Calu3 (cell line): Measurements from ENCODE around the gene ADAMTSL3. TPM values are rescaled to one million over a fixed set of nuclear protein-coding genes. Genes with fewer than 3 reads are reported as not detected.
A peak's percentile ranks its signal among the peaks of the same experiment; 100 is the strongest.

Experiments used
- BruUV-seq: library from RNA; stranded (reverse); fragments of 400-500 nt; replicated peaks from 2 replicates; lab custom pipeline; 2021; lab: Mats Ljungman, UMichigan
- CTCF ChIA-PET: fragments of 300-600 bp; sonication (Branson Sonifier 250); formaldehyde crosslinking; loops from one replicate; lab custom pipeline; 2022; ENCODE audit warnings: antibody characterized with exemption; lab: Charles Lee
- DNase-seq: peaks from one replicate; pipeline ENCODE4 v3.0.0; 2022
- H3K27ac Mint-ChIP-seq: one replicate; pipeline ENCODE4 v1.8.0; 2022; ENCODE audit warnings: mixed read lengths; ENCODE audit not compliant: unreplicated experiment
- H3K27me3 Mint-ChIP-seq: one replicate; pipeline ENCODE4 v1.8.0; 2022; ENCODE audit warnings: mixed read lengths; ENCODE audit not compliant: unreplicated experiment
- H3K36me3 Mint-ChIP-seq: one replicate; pipeline ENCODE4 v1.8.0; 2022; ENCODE audit warnings: mild to moderate bottlenecking, moderate library complexity, mixed read lengths; ENCODE audit not compliant: insufficient read depth, unreplicated experiment
- H3K4me1 Mint-ChIP-seq: one replicate; pipeline ENCODE4 v1.8.0; 2022; ENCODE audit warnings: mild to moderate bottlenecking, low read depth, mixed read lengths; ENCODE audit not compliant: unreplicated experiment
- H3K4me3 Mint-ChIP-seq: one replicate; pipeline ENCODE4 v1.8.0; 2022; ENCODE audit warnings: mild to moderate bottlenecking, low read depth, moderate library complexity, mixed read lengths; ENCODE audit not compliant: unreplicated experiment
- H3K9me3 Mint-ChIP-seq: one replicate; pipeline ENCODE4 v1.8.0; 2022; ENCODE audit warnings: low read depth, mixed read lengths; ENCODE audit not compliant: unreplicated experiment
- CTCF ChIP-seq: fragments of 200-600 bp; IDR thresholded peaks from one replicate; pipeline ENCODE4 v1.8.0; 2022; ENCODE audit warnings: antibody characterized with exemption; ENCODE audit not compliant: unreplicated experiment
- intact Hi-C: fragments of 100-400 bp; cut with micrococcal nuclease; formaldehyde crosslinking; loops from one replicate; pipeline ENCODE4 v1.10.0; 2022; ENCODE audit not compliant: unreplicated experiment
- total RNA-seq: library from RNA; stranded (reverse); gene quantifications from 2 replicates; pipeline ENCODE4 v1.2.3, GENCODE V29; 2022

The ADAMTSL3 gene
- total RNA-seq, 1 experiment from 2014 or later: 2.4 TPM

GRCh38 chr15:83854950-83855707, 201.2 kb downstream of the ADAMTSL3 start:
- H3K4me3 Mint-ChIP-seq: no peak overlapping the region
- no peak for DNase-seq
- H3K4me1 Mint-ChIP-seq: peaks cover 41% of the 10 kb centered on the region
- CTCF ChIA-PET: no interaction called here
- TF ChIP-seq CTCF: no peak
- H3K9me3 Mint-ChIP-seq: no peaks in the 10 kb centered on the region
- no TSS peak for BruUV-seq
- intact Hi-C loops: loop anchor here (5.0 to 10.0 kb wide), 2 partner anchors 47 to 140 kb away; no protein-coding TSS in a partner anchor
- H3K27ac Mint-ChIP-seq: peak overlapping the region; percentile 85
- no peaks in the 10 kb centered on the region for H3K27me3 Mint-ChIP-seq
- H3K36me3 Mint-ChIP-seq: peaks cover 7% of the 10 kb centered on the region

- Mint-ChIP-seq H3K4me1 (peaks cover 33% of the 10 kb centered on the region), H3K27me3 (no peaks in the 10 kb centered on the region), H3K27ac (peak overlapping the region; percentile 85), H3K9me3 (no peaks in the 10 kb centered on the region), H3K36me3 (peaks cover 7% of the 10 kb centered on the region), H3K4me3 (no peak overlapping the region)
- CTCF ChIA-PET: no interaction called here
- intact Hi-C loops: loop anchor here (10.0 kb wide), 1 partner anchor 139 kb away; no protein-coding TSS in a partner anchor
- TF ChIP-seq CTCF: no peak
- DNase-seq: no peak
- BruUV-seq: no TSS peak
Measured at GRCh38 chr15:83855956-83856355, 202.0 kb downstream of the ADAMTSL3 start.

GRCh38 chr15:83858820-83859505, 205.0 kb downstream of the ADAMTSL3 start:
- BruUV-seq: no TSS peak
- TF ChIP-seq CTCF: no peak
- no peak overlapping the region for H3K27ac Mint-ChIP-seq
- peaks cover 7% of the 10 kb centered on the region for H3K36me3 Mint-ChIP-seq
- H3K9me3 Mint-ChIP-seq: no peaks in the 10 kb centered on the region
- peaks cover 27% of the 10 kb centered on the region for H3K4me1 Mint-ChIP-seq
- H3K27me3 Mint-ChIP-seq: no peaks in the 10 kb centered on the region
- intact Hi-C loops: loop anchor here (10.0 kb wide), 1 partner anchor 136 kb away; no protein-coding TSS in a partner anchor
- CTCF ChIA-PET: no interaction called here
- no peak for DNase-seq
- H3K4me3 Mint-ChIP-seq: no peak overlapping the region

GRCh38 chr15:83866692-83867091, 212.8 kb downstream of the ADAMTSL3 start:
- no TSS peak for BruUV-seq
- Mint-ChIP-seq H3K9me3 (no peaks in the 10 kb centered on the region), H3K4me3 (no peak overlapping the region), H3K36me3 (no peaks in the 10 kb centered on the region), H3K4me1 (no peaks in the 10 kb centered on the region), H3K27me3 (no peaks in the 10 kb centered on the region), H3K27ac (no peak overlapping the region)
- CTCF ChIA-PET: no interaction called here
- DNase-seq: no peak
- no peak for TF ChIP-seq CTCF
- intact Hi-C loops: no loop called here
